Activated CD8-positive, alpha-beta memory T cell treated with anti-CD3 and anti-CD28 coated beads, Interleukin-2, amount 50 U/mL, for 48 hours (primary cell): ENCODE measurements around the gene MBD2.

Experiments
- DNase-seq: peaks from one replicate; pipeline ENCODE4 v3.0.0-alpha.2; 2020

The MBD2 gene

GRCh38 chr18:54193786-54194185 lies 30.7 kb downstream of the MBD2 start:
- DNase-seq: no peak

GRCh38 chr18:54192900-54193299 lies 31.6 kb downstream of the MBD2 start:
- no peak for DNase-seq

DNA sequence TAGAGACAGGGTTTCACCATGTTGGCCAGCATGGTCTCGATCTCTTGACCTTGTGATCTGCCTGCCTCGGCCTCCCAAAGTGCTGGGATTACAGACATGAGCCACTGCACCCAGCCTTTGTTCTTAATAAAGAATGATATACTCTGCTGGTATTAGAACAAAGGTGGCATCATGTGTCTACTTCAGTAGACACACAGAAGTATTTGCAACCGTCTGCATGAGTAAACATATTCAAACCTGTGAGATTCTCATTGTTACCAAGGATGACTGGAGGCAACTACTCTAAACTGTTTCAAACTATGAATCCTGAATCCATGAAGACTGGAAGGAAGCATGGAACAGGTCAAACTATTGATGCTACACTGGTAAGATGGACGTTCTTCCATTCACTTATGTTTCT lies 32.1 kb downstream of the MBD2 start:
- DNase-seq: no peak

DNA sequence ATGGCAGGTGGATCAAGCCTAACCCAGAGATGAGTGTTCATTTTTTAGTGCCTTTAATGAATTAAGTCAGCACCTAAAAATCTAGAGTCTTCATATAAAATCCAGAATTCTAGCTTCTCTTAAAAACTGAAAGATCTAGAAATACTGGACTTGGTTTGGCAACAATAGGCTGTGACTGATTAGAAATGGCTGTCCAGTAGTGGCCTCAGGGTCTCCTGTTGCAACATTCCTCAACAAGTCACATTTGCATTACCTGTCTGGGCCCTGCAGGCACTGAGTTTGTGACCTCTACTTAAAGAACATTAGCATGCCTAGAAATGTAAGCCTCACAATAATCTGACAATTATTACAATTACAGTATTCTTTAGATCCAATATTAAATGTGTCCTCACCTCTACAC lies 33.1 kb downstream of the MBD2 start:
- DNase-seq: no peak

DNA sequence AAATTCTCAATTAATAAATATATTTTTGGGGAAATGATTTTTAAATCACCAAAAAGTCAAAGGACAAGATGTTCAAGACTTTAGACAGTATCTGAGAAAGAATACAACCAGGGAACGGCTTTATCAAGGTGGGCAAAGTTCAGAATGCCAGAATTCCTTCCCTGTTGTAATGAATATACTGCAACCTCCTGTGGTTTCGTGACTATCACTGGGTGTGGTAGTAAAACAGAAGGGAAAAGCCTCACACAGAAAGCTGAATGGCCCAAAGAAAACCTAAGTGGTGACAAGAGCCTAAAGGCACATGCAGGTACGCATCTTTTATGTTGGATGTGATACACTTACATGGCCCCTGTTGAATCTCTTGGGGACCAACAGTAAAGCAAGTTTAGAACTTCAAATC lies 37.1 kb downstream of the MBD2 start:
- DNase-seq: no peak

DNA sequence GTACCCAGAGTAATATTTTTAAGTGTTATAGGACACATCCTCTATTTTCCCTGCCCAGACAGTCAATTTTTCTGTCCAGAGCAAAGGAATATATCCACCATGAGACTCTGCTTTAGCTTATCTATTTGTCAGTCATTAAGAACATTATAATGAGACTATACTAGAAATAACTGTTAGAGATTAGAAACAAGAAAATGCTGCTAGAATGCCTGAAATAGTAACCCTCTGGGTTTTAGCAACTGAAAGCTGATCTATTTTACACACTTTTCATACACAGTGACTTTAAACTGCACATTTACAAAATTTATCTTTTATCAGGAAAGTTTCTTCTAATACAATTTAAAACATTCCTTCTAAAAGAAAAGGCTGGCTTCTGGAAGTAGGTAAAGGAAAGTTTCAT lies 39.6 kb downstream of the MBD2 start:
- DNase-seq: no peak

DNA sequence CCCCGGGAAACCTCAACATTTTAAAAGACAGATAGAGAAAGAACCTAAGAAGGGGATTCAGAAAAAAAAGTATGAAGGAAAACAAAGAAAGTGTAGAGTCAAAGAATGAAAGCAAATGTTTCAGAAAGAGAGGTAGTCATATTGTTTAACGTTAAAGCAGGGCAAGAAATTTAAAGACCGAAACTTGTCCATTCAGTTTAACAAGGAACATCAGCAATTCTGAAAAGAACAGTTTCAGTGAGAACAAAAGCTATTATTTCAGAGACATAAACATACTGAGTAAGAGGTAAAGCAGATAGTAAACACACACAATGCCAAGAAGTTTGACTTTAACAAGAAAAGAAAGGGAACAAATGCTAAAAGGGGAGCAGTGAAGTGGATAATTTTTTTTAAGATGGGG lies 41.1 kb downstream of the MBD2 start:
- DNase-seq: no peak

DNA sequence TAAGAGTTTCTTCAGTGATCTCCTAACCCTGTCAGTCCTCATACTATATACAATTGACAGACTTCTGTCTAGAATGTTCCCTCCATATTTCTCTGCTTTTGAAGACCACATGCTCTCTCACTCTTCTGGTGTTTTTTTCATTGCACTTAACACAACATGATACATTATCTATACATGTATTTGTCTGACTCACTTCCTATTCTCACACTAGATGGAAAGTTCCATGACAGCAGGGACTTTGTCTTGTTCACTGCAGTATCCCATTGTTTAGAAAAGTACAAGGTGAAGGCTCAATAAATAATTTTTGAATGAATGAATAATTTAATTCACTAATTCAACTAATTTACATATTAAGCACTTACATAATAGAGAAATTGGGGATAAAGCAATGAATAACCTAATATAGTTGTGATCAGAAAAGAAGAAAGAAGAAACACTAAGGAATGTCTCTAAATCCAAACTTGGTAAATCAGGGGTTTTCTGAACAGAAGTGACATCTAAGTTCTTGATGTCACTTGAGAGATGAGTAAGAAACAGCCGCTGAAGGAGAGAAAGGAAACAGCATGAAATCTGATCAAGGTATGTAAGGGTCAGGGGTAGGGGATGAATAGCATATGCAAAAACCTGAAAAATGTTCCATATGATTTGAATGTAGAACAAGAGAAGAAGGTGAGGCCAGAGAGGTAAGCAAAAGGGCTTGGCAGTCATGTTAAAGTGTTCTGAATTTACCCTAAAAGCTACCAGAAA lies 42.4 kb downstream of the MBD2 start:
- no peak for DNase-seq

GRCh38 chr18:54173980-54174630 lies 50.4 kb downstream of the MBD2 start:
- no peak for DNase-seq

DNA sequence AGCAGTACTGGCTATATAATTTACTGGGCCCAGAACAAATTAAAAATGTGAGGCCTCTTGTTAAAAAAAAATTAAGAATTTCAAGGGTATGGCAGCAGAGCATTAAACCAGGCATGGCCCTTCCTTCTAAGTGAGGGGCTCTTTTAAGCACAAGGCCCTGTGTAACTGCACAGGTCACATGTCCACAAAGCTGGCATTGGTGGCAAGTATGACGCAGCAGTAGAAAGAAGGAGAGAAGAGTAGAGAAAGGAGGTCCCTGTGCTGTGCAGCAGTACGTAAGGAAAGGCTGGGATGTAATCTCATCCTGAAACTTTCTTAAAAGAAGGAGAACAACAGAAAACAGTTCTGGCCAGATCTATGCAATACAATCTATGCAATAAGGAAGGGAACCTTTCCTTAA lies 51.2 kb downstream of the MBD2 start:
- DNase-seq: no peak

- DNase-seq: no peak
These were observed 54.8 kb downstream of the MBD2 start for GRCh38 chr18:54169431-54170403.

DNA sequence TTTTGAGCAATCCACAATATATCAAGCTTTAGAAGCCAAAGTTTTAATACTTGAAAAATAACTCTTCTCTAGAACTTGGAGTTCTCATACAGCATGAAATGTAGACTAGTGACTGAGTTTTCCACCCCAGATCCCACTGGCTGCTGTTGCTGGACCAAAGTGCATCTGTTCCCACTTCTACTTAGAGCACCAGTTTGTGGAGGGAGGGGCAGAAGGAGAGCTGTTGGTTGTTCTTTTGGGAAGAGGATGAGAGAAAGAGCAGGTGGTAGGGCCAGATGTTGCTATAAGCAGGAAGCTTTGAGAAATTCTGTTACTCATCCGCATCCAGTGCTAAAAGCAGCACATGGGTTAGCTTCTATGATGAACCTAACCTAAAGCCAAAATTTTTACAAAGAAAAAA lies 59.0 kb downstream of the MBD2 start:
- no peak for DNase-seq

DNA sequence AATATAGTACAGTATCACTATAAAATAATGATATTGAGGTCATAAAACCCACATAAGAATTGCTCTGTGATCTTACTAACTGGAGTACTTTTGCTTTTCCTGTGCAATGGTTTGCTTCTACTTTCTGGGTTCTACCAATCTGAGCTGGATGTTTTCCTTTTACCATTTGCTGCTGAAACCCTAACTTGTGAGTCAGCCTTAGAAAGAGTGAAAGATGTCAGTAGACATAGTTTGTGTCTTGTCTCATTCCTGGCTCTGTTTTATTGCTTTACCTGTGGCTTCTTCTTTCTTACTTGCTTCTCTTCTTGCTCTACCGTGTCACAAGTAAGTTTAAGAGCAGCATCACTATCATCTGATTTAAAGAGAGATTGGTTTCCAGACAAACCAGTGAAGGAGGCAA lies 61.0 kb downstream of the MBD2 start:
- DNase-seq: no peak

- DNase-seq: no peak
These were observed 62.0 kb downstream of the MBD2 start for GRCh38 chr18:54162431-54162830.

- DNase-seq: no peak
These were observed 63.2 kb downstream of the MBD2 start for GRCh38 chr18:54161267-54161666.

DNA sequence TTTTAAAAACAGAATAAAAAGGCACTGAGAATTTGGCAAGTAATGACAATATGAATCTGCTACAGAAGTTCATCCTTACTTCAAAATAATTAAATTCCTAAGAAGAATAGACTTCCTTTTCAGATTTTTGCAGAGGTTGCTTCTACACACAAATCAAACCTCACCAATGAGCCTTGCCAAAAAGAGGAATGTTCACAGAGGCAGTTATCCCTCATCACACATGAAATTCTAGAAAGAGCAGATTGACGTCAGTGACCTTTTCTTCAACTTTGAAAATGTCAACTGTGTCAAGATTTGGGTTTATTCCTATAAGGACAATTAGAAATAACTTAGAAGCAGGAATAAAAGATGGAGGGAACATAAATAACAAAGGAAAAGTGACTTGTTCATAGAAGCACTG lies 64.6 kb downstream of the MBD2 start:
- no peak for DNase-seq

- DNase-seq: no peak
These were observed 66.7 kb downstream of the MBD2 start for GRCh38 chr18:54157646-54158385.

DNA sequence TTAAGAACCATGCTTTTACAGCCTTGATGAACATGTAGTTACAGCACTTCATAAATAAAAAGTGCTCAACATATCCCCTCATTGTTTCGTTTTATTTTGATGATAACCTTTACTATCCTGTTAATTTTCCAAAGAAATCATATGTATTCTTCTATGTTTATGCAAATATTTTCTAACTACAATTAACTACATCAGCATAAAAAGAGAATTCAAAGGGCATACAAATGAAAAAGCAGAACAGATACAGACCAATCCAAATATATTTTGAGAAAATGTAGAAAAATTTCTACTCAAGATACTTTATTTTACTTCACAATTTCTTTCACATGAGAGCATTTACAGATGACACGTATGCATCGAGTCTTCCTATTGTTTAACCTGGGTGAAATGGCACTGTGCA lies 69.1 kb downstream of the MBD2 start:
- no peak for DNase-seq

DNA sequence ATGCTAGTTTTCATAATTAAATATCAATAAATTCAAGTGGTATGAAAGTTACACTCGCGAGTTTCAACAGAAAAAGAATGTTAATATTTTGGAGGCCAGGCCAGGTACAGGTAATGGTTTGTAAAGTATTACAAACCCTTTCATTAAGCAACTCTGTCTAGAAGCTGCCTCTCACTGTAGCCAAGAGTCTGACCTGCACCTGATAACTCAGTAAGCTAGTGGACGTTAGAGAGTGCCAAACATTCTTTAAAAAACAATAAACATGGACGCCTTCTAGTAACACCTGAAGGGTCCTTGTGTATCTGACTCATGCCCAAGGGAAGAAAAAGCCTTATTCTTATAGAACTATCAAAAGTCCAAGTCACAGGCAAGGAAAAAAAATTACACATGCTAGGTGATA lies 70.2 kb downstream of the MBD2 start:
- no peak for DNase-seq

DNA sequence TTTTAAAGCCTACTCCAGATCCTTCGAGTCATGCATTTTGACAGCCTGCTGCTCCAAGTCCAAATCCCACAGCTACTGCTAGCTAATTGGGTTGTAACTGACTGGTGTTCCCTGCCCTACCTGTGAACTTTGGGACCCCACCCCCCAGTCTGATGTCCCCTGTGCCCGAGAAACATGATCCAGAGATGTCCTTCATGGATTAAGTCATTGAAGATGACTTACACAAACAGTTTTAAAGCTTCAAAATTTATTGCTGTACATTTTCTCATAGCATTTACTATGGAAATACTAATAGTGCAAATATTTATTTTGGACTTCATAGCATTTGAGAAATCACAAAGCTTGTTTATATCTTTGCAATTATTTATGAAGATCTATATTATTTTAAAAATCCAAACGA lies 73.1 kb downstream of the MBD2 start:
- no peak for DNase-seq

GRCh38 chr18:54150226-54150625 lies 74.2 kb downstream of the MBD2 start:
- no peak for DNase-seq

GRCh38 chr18:54149078-54149697 lies 75.3 kb downstream of the MBD2 start:
- no peak for DNase-seq

DNA sequence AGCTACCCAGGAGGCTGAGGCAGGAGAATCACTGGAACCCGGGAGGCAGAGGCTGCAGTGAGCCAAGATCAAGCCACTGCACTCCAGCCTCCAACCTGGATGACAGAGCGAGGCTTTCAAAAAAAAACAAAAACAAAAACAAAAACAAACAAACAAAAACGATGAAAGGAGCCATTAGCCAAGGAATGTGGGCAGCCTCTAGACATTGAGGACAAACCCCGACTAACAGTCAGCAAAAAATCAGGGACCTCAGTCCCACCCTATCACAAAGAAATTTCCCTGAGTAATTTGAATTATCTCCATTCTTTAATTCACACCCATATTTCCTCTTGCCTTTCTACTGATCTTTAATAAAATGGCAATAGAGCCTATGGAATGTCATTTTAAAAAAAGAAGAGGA lies 75.8 kb downstream of the MBD2 start:
- no peak for DNase-seq
